ENCODE results near the gene MAPK6. TPM values are rescaled to one million over a fixed set of nuclear protein-coding genes. Genes with fewer than 3 reads are reported as not detected.

The MAPK6 gene
- total and polyA plus RNA-seq, 10 of the 15 experiments (the other 5 are each of a cell fraction or from before 2014, with no cell fraction given), result 20.6 to 100 (median 52.6) TPM

DNA sequence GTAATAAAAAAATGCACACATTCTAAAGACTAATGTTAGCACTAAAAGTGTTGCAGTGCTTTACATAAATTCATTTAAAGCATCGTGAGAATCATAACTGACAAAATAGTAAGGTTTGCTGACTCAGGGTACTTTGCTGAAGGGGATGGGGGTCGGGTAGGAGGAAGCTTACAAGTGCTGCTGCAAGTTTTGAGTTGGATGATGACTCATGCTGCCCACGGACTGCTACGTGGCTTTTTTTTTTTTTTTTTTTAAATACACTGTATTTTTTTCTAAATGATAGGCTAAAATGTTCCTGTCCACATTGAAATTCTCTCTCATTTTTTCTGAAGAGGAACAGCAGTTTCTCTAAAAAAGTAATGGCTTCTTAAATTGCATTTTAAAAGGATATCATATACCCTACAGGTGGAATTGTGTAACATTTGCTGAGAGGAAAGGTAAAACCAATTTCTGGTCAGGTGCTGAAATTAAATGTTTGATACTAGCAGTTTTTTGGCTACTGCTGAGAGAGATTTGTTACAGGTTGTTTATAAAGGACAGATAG lies 2.2 kb downstream of the MAPK6 start (continued):
- TF ChIP-seq E4F1 (IDR thresholded peaks at IDR 0.05; ENCODE audit: borderline replicate concordance, partially characterized antibody) (no peak), EED (IDR thresholded peaks at IDR 0.05; ENCODE audit: low read depth) (peak; percentile 13; the same call in 1 of the 2 replicates), NFYA (IDR thresholded peaks at IDR 0.05; ENCODE audit: borderline replicate concordance, low read depth, low read length) (no peak), EZH2 (IDR thresholded peaks at IDR 0.05; ENCODE audit: borderline replicate concordance, control insufficient read depth, low read depth, low read length) (no peak), WRNIP1 (IDR thresholded peaks at IDR 0.05; ENCODE audit: borderline replicate concordance, low read depth, low read length) (no peak), CBX5 (IDR thresholded peaks at IDR 0.05; ENCODE audit: low read depth) (peak; percentile 64; the same call in 1 of the 2 replicates), E2F8 (IDR thresholded peaks at IDR 0.05; ENCODE audit: low read depth, partially characterized antibody) (no peak), NFXL1 (IDR thresholded peaks at IDR 0.05; ENCODE audit: borderline replicate concordance) (no peak), TCF3 (IDR thresholded peaks at IDR 0.05; ENCODE audit: borderline replicate concordance, insufficient read depth, low read depth, low read length) (no peak), SIN3A (IDR thresholded peaks at IDR 0.05; ENCODE audit: low read depth, low read length) (0 out of 2 replicates have a peak, but pooled peaks have one; percentile 56), POLR2AphosphoS5 (IDR thresholded peaks at IDR 0.05; ENCODE audit: low read length) (peak; percentile 42; the same call in 1 of the 2 replicates), CREM (IDR thresholded peaks at IDR 0.05; ENCODE audit: low read depth) (peak; percentile 81), SUPT20H (IDR thresholded peaks at IDR 0.05; ENCODE audit: borderline replicate concordance, control insufficient read depth, low read depth, low read length) (no peak), IKZF1 (conservative IDR thresholded peaks at IDR 0.05) (no peak), IKZF2 (IDR thresholded peaks at IDR 0.05) (no peak), IRF3 (IDR thresholded peaks at IDR 0.05) (no peak), MTA2 (IDR thresholded peaks at IDR 0.05; ENCODE audit: low read depth) (no peak)
- TF ChIP-seq, protein P1, sequence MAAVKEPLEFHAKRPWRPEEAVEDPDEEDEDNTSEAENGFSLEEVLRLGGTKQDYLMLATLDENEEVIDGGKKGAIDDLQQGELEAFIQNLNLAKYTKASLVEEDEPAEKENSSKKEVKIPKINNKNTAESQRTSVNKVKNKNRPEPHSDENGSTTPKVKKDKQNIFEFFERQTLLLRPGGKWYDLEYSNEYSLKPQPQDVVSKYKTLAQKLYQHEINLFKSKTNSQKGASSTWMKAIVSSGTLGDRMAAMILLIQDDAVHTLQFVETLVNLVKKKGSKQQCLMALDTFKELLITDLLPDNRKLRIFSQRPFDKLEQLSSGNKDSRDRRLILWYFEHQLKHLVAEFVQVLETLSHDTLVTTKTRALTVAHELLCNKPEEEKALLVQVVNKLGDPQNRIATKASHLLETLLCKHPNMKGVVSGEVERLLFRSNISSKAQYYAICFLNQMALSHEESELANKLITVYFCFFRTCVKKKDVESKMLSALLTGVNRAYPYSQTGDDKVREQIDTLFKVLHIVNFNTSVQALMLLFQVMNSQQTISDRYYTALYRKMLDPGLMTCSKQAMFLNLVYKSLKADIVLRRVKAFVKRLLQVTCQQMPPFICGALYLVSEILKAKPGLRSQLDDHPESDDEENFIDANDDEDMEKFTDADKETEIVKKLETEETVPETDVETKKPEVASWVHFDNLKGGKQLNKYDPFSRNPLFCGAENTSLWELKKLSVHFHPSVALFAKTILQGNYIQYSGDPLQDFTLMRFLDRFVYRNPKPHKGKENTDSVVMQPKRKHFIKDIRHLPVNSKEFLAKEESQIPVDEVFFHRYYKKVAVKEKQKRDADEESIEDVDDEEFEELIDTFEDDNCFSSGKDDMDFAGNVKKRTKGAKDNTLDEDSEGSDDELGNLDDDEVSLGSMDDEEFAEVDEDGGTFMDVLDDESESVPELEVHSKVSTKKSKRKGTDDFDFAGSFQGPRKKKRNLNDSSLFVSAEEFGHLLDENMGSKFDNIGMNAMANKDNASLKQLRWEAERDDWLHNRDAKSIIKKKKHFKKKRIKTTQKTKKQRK (IDR thresholded peaks at IDR 0.05; ENCODE audit: low read depth, low read length), result no peak

Measured in GM12878 (cell line).